CD4-positive, alpha-beta memory T cell (primary cell): ENCODE data around the gene CHN2. TPM values are rescaled to one million over a fixed set of nuclear protein-coding genes. Genes with fewer than 3 reads are reported as not detected.

Experiments
- CTCF ChIA-PET: fragments of 350-600 bp; sonication (Branson Sonifier 250); formaldehyde crosslinking; loops from one replicate; lab custom pipeline; 2021; ENCODE audit warnings: inconsistent platforms; ENCODE audit not compliant: partially characterized antibody; lab: Charles Lee
- POLR2A ChIA-PET: fragments of 350-600 bp; sonication (Branson Sonifier 250); formaldehyde crosslinking; loops from one replicate; lab custom pipeline; 2021; ENCODE audit not compliant: partially characterized antibody; lab: Charles Lee
- DNase-seq, 5 donors: peaks; one replicate each; pipeline versions ENCODE4 v3.0.0 to v3.0.0-alpha.2; 2020 to 2022; ENCODE audit warnings: mixed read lengths in 1 of 5
- H3K27ac ChIP-seq: one replicate; pipeline ENCODE4 v1.7.0; 2013; ENCODE audit warnings: low read depth, low read length
- H3K27me3 ChIP-seq: 2 replicates; pipeline ENCODE4 v1.7.0; 2013; ENCODE audit warnings: mild to moderate bottlenecking, low read length, moderate library complexity; ENCODE audit not compliant: insufficient read depth
- H3K36me3 ChIP-seq: 2 replicates; pipeline ENCODE4 v1.7.0; 2013; ENCODE audit warnings: mild to moderate bottlenecking, low read length, moderate library complexity; ENCODE audit not compliant: insufficient read depth
- H3K4me1 ChIP-seq: 2 replicates; pipeline ENCODE4 v1.7.0; 2013; ENCODE audit warnings: mild to moderate bottlenecking, low read length, moderate library complexity; ENCODE audit not compliant: insufficient read depth
- H3K4me3 ChIP-seq, 2 donors: one replicate each; pipeline ENCODE4 v1.7.0; 2013; ENCODE audit warnings: low read length in 2 of 2, mild to moderate bottlenecking in 1 of 2
- H3K9me3 ChIP-seq, 2 donors: one replicate each; pipeline ENCODE4 v1.7.0; 2013; ENCODE audit warnings: low read length in 2 of 2, control low read depth in 1 of 2; ENCODE audit not compliant: control insufficient read depth in 1 of 2
- H3K27ac Mint-ChIP-seq, 7 donors: one replicate each; pipeline ENCODE4 v1.8.0; 2020 to 2021; ENCODE audit warnings: mixed read lengths in 7 of 7, mild to moderate bottlenecking in 6 of 7, inconsistent platforms in 3 of 7, moderate library complexity in 3 of 7
- H3K27me3 Mint-ChIP-seq, 2 donors: one replicate each; pipeline ENCODE4 v1.8.0; 2020 to 2021; ENCODE audit warnings: mixed read lengths in 2 of 2
- H3K36me3 Mint-ChIP-seq, 2 donors: one replicate each; pipeline ENCODE4 v1.8.0; 2020 to 2021; ENCODE audit warnings: mixed read lengths in 2 of 2, inconsistent platforms in 1 of 2, mild to moderate bottlenecking in 1 of 2
- H3K4me1 Mint-ChIP-seq, 4 donors: one replicate each; pipeline ENCODE4 v1.8.0; 2020 to 2021; ENCODE audit warnings: mixed read lengths in 4 of 4, mild to moderate bottlenecking in 1 of 4
- H3K4me3 Mint-ChIP-seq, 8 donors: one replicate each; pipeline ENCODE4 v1.8.0; 2020 to 2021; ENCODE audit warnings: mixed read lengths in 8 of 8, mild to moderate bottlenecking in 7 of 8, moderate library complexity in 6 of 8, inconsistent platforms in 3 of 8
- H3K9me3 Mint-ChIP-seq, 8 donors: one replicate each; pipeline ENCODE4 v1.8.0; 2020 to 2021; ENCODE audit warnings: mixed read lengths in 8 of 8, mild to moderate bottlenecking in 5 of 8, inconsistent platforms in 3 of 8, moderate library complexity in 1 of 8
- intact Hi-C: fragments of 100-400 bp; cut with micrococcal nuclease; formaldehyde crosslinking; loops from one replicate; pipeline ENCODE4 v1.15.1; 2023
- polyA plus RNA-seq, 2 donors: library from polyadenylated mRNA; unstranded; fragments of 300-500 nt; fragmentation: Illumina TruSeq; gene quantifications; one replicate each; pipeline ENCODE4 v1.2.3, GENCODE V29; 2021
- total RNA-seq, 2 experiments: library from RNA; stranded (reverse); gene quantifications; one replicate each; pipeline ENCODE4 v1.2.3, GENCODE V29; 2021

The CHN2 gene
- total and polyA plus RNA-seq, 4 experiments from 2014 or later: 1.8 to 7.6 (median 3.5) TPM

DNA sequence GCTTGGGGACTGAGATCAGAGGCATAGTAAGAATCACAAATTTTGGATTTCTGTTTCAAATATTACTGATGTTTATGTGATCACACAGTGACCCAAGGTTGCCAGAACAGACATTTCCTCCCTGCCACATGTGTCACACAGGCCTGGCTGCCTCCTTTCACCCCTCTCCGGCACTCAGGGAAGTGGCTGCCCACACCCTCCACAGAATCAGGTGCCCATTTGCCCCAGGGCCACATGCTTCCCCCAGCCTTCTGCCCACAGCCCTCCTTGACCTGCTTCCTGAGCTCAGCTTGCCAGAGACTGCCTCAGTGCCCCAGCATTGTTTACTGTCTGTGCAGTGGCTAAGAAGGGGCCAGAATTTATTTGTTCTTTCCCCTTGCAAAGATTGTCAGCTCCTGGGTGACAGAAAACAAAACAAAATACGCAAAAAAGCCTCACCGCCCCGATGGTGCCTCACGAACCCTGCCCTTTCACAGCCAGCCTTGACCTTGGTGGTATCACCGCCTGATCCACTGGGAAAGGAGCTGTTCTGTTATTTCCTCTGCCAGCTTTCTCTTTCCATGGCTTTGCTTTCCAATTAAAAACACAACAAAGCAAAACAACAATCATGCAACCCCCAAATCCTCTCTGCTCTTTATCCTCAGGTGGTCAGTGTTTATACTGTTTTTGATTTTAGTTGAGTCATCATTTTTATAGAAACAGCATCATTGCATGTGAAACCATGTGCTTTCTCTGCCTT is 52.8 kb downstream of the CHN2 start:
- H3K27me3 Mint-ChIP-seq: no peaks in the 10 kb centered on the region
- POLR2A ChIA-PET: no interaction called here
- CTCF ChIA-PET: no interaction called here
- no peak for DNase-seq
- H3K4me3 ChIP-seq: no peak overlapping the region
- peaks cover 6 to 17% (median 13%) of the 10 kb centered on the region in 4 donors for H3K4me1 Mint-ChIP-seq
- no peak overlapping the region for H3K27ac Mint-ChIP-seq
- intact Hi-C loops: no loop called here
- H3K36me3 ChIP-seq: no peaks in the 10 kb centered on the region
- H3K36me3 Mint-ChIP-seq: no peaks in the 10 kb centered on the region
- H3K4me3 Mint-ChIP-seq: no peak overlapping the region
- no peak overlapping the region for H3K27ac ChIP-seq
- H3K9me3 Mint-ChIP-seq: peaks cover 0 to 1% (median 0%) of the 10 kb centered on the region in 8 donors
- H3K4me1 ChIP-seq: peaks cover 13% of the 10 kb centered on the region
- H3K9me3 ChIP-seq: no peaks in the 10 kb centered on the region
- no peaks in the 10 kb centered on the region for H3K27me3 ChIP-seq

DNA sequence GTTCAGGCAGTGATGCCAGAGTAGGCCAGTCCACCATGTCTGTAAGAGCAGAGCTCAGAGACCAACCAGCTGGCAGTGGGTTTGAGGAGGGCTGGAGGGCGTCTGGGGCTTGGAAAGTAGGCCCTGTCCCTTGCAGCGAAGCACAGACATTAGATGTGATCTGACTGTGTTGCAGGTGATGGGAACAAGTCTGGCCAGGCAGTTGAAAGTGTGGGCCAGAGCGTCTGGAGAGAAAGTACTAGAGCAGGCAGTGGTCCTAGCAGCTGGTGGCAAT is 53.3 kb downstream of the CHN2 start:
- Mint-ChIP-seq H3K4me3 (no peak overlapping the region), H3K4me1 (peaks cover 6 to 17% (median 13%) of the 10 kb centered on the region in 4 donors), H3K9me3 (peaks cover 0 to 1% (median 0%) of the 10 kb centered on the region in 8 donors), H3K27ac (no peak overlapping the region), H3K27me3 (no peaks in the 10 kb centered on the region), H3K36me3 (no peaks in the 10 kb centered on the region)
- intact Hi-C loops: no loop called here
- CTCF ChIA-PET: interaction anchor here (0.8 kb wide), 1 partner anchor 59 kb away, joined by 3 read pairs; no protein-coding TSS in a partner anchor
- DNase-seq: no peak
- H3K4me3 ChIP-seq: no peak overlapping the region
- POLR2A ChIA-PET: no interaction called here
- H3K9me3 ChIP-seq: no peaks in the 10 kb centered on the region
- no peak overlapping the region for H3K27ac ChIP-seq
- H3K27me3 ChIP-seq: no peaks in the 10 kb centered on the region
- H3K4me1 ChIP-seq: peaks cover 13% of the 10 kb centered on the region
- no peaks in the 10 kb centered on the region for H3K36me3 ChIP-seq

DNA sequence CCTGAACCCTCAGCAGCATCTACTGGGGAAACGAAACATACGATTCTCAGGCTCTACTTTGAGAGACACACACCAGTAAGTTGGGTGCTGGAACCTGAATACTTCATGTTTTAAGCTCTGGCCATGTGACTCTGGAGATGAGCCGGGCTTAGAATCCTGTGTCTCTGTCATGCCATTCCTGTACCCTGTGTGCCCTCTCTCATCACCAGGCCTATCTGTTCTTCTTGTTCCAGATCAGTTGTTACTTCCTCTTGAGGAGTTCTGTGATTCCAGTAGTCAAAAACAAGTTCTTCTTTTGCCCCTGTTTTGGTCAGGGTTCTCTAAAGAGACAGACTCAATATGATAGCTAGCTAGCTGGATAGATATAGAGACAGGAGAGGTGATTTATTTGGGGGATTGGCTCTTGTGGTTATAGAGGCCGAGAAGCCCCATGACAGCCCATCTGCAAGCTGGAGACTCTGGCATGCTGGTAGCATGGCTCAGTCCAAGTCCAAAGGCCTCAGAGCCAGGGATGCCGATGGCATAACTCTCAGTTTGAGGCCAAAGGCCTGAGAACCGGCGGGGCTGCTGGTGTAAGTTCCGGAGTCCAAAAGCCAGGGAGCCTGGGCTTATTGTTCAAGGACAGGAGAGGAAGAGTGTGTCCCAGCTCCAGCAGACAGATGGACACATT is 54.3 kb downstream of the CHN2 start:
- Mint-ChIP-seq H3K27ac (no peak overlapping the region), H3K27me3 (no peaks in the 10 kb centered on the region), H3K4me1 (peaks cover 3 to 12% (median 9%) of the 10 kb centered on the region in 4 donors), H3K4me3 (no peak overlapping the region), H3K36me3 (no peaks in the 10 kb centered on the region), H3K9me3 (peaks cover 0 to 1% (median 0%) of the 10 kb centered on the region in 8 donors)
- intact Hi-C loops: no loop called here
- DNase-seq: no peak
- ChIA-PET CTCF (interaction anchor here (0.8 kb wide), 1 partner anchor 60 kb away, joined by 3 read pairs; no protein-coding TSS in a partner anchor), POLR2A (no interaction called here)
- Histone ChIP-seq H3K9me3 (no peaks in the 10 kb centered on the region), H3K27me3 (no peaks in the 10 kb centered on the region), H3K4me3 (no peak overlapping the region), H3K4me1 (peaks cover 8% of the 10 kb centered on the region), H3K36me3 (no peaks in the 10 kb centered on the region), H3K27ac (no peak overlapping the region)

DNA sequence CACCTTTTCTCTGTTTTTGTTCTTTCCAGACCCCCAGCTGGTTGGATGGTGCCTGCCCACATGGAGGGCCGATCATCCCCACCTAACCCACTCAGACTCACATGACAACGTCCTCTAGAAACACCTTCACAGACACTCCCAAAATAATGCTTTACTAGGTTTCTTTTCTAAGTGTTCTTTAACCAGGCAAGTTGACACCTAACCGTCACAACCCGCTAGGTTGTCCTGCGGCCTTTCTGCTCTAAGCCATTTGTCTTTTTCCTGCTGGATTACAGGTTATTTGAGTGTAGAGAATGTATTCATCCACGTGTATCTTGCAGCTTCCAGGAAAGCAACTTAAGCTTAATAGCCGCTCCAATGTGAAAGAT is 54.8 kb downstream of the CHN2 start:
- H3K4me3 ChIP-seq: no peak overlapping the region
- no peak overlapping the region for H3K27ac ChIP-seq
- peaks cover 3% of the 10 kb centered on the region for H3K4me1 ChIP-seq
- Mint-ChIP-seq H3K4me1 (peaks cover 2 to 7% (median 4%) of the 10 kb centered on the region in 4 donors), H3K4me3 (no peak overlapping the region), H3K27ac (no peak overlapping the region), H3K36me3 (no peaks in the 10 kb centered on the region), H3K9me3 (peaks cover 0 to 1% (median 0%) of the 10 kb centered on the region in 8 donors), H3K27me3 (no peaks in the 10 kb centered on the region)
- intact Hi-C loops: no loop called here
- no peak for DNase-seq
- ChIA-PET POLR2A (no interaction called here), CTCF (no interaction called here)
- H3K27me3 ChIP-seq: no peaks in the 10 kb centered on the region
- no peaks in the 10 kb centered on the region for H3K9me3 ChIP-seq
- H3K36me3 ChIP-seq: no peaks in the 10 kb centered on the region

DNA sequence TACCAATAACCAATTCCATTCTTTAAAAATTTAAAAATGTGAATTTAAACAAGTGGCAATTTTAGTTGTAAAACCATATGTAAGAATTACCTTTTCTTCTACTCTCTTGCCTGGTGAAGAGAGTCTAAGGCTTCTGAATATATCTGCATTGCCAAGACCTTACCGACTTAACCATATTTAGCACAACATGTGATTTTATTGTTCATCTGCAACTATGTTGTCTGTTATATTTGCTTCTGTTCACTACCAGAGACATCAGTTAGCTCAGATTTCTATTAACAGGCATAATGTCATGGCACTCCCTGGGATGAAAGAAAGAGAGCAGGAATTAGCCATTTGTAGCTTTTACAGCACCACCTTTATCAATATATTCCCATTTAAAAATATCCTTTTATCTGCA is 55.3 kb downstream of the CHN2 start:
- POLR2A ChIA-PET: no interaction called here
- no peaks in the 10 kb centered on the region for H3K27me3 Mint-ChIP-seq
- Histone ChIP-seq H3K27me3 (no peaks in the 10 kb centered on the region), H3K4me3 (no peak overlapping the region), H3K9me3 (no peaks in the 10 kb centered on the region), H3K27ac (no peak overlapping the region), H3K36me3 (no peaks in the 10 kb centered on the region), H3K4me1 (no peaks in the 10 kb centered on the region)
- CTCF ChIA-PET: no interaction called here
- H3K4me3 Mint-ChIP-seq: no peak overlapping the region
- peaks cover 0 to 2% (median 0%) of the 10 kb centered on the region in 4 donors for H3K4me1 Mint-ChIP-seq
- H3K27ac Mint-ChIP-seq: no peak overlapping the region
- intact Hi-C loops: no loop called here
- DNase-seq: no peak
- H3K9me3 Mint-ChIP-seq: peaks cover 0 to under 1% (median 0%) of the 10 kb centered on the region in 8 donors
- H3K36me3 Mint-ChIP-seq: no peaks in the 10 kb centered on the region

DNA sequence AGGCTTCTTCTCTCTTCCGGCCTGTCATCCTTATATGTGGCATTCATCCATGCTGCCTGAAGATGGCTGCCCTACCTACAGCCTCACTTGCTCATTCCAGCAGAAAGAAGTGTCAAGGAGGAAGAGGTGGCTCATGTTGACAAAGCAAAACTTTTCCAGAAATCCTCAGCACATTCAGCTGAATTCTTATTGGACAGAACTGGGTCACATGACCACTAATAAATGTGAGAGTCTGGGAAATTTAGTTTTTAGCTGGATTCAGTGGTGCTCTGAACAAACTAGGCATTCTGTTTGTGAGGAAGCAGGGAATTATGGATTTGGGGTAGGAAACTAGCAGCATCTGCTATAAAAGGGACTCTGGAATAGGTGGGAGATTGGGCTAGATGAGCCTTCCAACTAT is 58.6 kb downstream of the CHN2 start:
- no peak overlapping the region for H3K4me3 Mint-ChIP-seq
- intact Hi-C loops: no loop called here
- no peaks in the 10 kb centered on the region for H3K9me3 ChIP-seq
- no peaks in the 10 kb centered on the region for H3K9me3 Mint-ChIP-seq
- no peaks in the 10 kb centered on the region for H3K27me3 ChIP-seq
- no peaks in the 10 kb centered on the region for H3K27me3 Mint-ChIP-seq
- no peaks in the 10 kb centered on the region for H3K36me3 Mint-ChIP-seq
- H3K4me1 Mint-ChIP-seq: no peaks in the 10 kb centered on the region
- H3K4me1 ChIP-seq: no peaks in the 10 kb centered on the region
- H3K4me3 ChIP-seq: no peak overlapping the region
- ChIA-PET POLR2A (no interaction called here), CTCF (no interaction called here)
- DNase-seq: no peak
- H3K27ac ChIP-seq: no peak overlapping the region
- H3K27ac Mint-ChIP-seq: no peak overlapping the region
- H3K36me3 ChIP-seq: no peaks in the 10 kb centered on the region

DNA sequence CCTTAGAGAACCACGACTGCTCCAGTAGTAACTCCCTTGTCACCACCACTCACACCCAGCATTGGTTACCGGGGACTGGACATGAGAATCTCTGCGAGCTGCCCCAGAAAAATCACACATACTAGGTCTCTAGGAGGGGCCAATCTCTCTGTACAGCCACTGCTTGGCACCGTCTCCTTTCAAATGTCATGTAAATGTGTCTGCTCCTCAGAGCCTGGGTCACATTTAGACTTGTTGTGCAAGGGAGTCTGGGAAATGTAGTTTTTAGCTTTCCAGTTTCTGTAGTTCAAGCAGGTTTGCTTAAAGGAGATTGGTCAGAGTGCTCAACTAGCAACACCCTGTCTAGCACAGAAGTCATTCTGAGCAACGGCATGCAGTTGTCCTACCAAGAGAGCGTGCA is 60.0 kb downstream of the CHN2 start:
- Mint-ChIP-seq H3K27ac (no peak overlapping the region), H3K4me1 (no peaks in the 10 kb centered on the region), H3K36me3 (no peaks in the 10 kb centered on the region), H3K9me3 (peaks cover 0 to 2% (median 0%) of the 10 kb centered on the region in 8 donors), H3K27me3 (no peaks in the 10 kb centered on the region), H3K4me3 (no peak overlapping the region)
- POLR2A ChIA-PET: no interaction called here
- Histone ChIP-seq H3K9me3 (no peaks in the 10 kb centered on the region), H3K36me3 (no peaks in the 10 kb centered on the region), H3K4me3 (no peak overlapping the region), H3K27ac (no peak overlapping the region), H3K4me1 (no peaks in the 10 kb centered on the region), H3K27me3 (no peaks in the 10 kb centered on the region)
- no peak for DNase-seq
- CTCF ChIA-PET: no interaction called here
- intact Hi-C loops: no loop called here
